ENCODE data around the gene MYMX.

DNA sequence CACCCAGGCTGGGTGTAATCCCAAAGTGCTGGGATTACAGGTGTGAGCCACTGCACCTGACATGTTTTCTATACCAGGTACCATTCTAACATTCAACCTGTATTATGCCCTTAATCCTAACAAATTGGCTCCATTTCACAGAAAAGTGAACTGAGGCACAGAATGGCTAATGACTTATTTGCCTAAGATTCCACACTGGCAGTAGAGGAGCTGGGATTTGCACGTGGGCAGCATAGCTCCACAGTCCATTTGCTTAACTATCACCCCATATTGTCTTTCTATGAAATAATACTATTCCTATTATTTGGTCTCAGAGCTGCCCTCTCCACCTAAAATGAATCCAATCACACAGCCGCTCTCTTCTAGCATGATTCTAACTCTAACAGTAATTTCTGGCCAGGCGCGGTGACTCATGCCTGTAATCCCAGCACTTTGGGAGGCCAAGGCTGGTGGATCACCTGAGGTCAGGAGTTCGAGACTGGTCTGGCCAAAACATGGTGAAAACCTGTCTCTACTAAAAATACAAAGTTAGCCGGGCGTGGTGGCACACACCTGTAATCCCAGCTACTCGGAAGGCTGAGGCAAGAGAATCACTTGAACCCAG lies 23.3 kb upstream of the MYMX start:
- TF ChIP-seq POLR2AphosphoS5 (IDR thresholded peaks at IDR 0.05; ENCODE audit: borderline replicate concordance, low read depth, low read length), result no peak
- TF ChIP-seq EZH2 (IDR thresholded peaks at IDR 0.05), result no peak
